Keratinocyte (primary cell): ENCODE results near the gene TBC1D22B.

Source experiments
- CTCF ChIP-seq, 3 experiments: IDR thresholded peaks in 1 of 3; conservative IDR thresholded peaks in 1 of 3; optimal IDR thresholded peaks in 1 of 3; 2 replicates in 2 of 3; 3 replicates in 1 of 3; pipeline versions ENCODE3 to v1.5.1; 2011; ENCODE audit warnings: low read length in 3 of 3, mild to moderate bottlenecking in 3 of 3, moderate library complexity in 2 of 3, control low read depth in 1 of 3, inconsistent platforms in 1 of 3; ENCODE audit not compliant: insufficient read depth in 2 of 3; ENCODE audit errors: extremely low read depth in 1 of 3
- EZH2 ChIP-seq: IDR thresholded peaks from one replicate; pipeline ENCODE4 v1.6.1; 2012; ENCODE audit warnings: inconsistent platforms, mild to moderate bottlenecking, low read length, moderate library complexity

- no peak for TF ChIP-seq EZH2
- no peak for TF ChIP-seq CTCF (optimal IDR thresholded peaks at IDR 0.05 in 1 of 3, IDR thresholded peaks at IDR 0.05 in 1 of 3, conservative IDR thresholded peaks at IDR 0.05 in 1 of 3; ENCODE audit: extremely low read depth in 1 of 3, insufficient read depth in 2 of 3, low read length in 3 of 3)
Observed at GRCh38 chr6:37368961-37369320, 111.4 kb downstream of the TBC1D22B start.
